ENCODE data around the gene CERS4.
"Not testable (repeated sequence)": the region's sequence is repeated elsewhere in the genome, so short reads cannot be mapped to it uniquely, and the experiment has no call there.

Gene CERS4

GRCh38 chr19:8210421-8211101, 1.4 kb downstream of the CERS4 start:
- DNase-seq: no peak

- DNase-seq: no peak
Measured at GRCh38 chr19:8212212-8212611, 3.0 kb downstream of the CERS4 start.

GRCh38 chr19:8212916-8213315, 3.7 kb downstream of the CERS4 start:
- DNase-seq: no peak

GRCh38 chr19:8213827-8214672, 4.9 kb downstream of the CERS4 start:
- DNase-seq: no peak

- DNase-seq: no peak
Measured at GRCh38 chr19:8214802-8215201, 5.6 kb downstream of the CERS4 start.

- DNase-seq: no peak
Measured at GRCh38 chr19:8215783-8216182, 6.6 kb downstream of the CERS4 start.

GRCh38 chr19:8216357-8216756, 7.2 kb downstream of the CERS4 start:
- no peak for DNase-seq

GRCh38 chr19:8218127-8218526, 9.0 kb downstream of the CERS4 start:
- not testable (repeated sequence) for DNase-seq

GRCh38 chr19:8220481-8220880, 11.3 kb downstream of the CERS4 start:
- DNase-seq: no peak

GRCh38 chr19:8221161-8221560, 12.0 kb downstream of the CERS4 start:
- no peak for DNase-seq

- DNase-seq: not testable (repeated sequence)
Measured at GRCh38 chr19:8223442-8223841, 14.3 kb downstream of the CERS4 start.

- no peak for DNase-seq
Measured at GRCh38 chr19:8224394-8225145, 15.4 kb downstream of the CERS4 start.

- DNase-seq: no peak
Measured at GRCh38 chr19:8231073-8231604, 22.0 kb downstream of the CERS4 start.

- DNase-seq: no peak
Measured at GRCh38 chr19:8233370-8233769, 24.2 kb downstream of the CERS4 start.

GRCh38 chr19:8237026-8237425, 27.9 kb downstream of the CERS4 start:
- DNase-seq: no peak

GRCh38 chr19:8238251-8238650, 29.1 kb downstream of the CERS4 start:
- DNase-seq: no peak

- DNase-seq: no peak
Measured at GRCh38 chr19:8239528-8240273, 30.5 kb downstream of the CERS4 start.

- DNase-seq: peak; percentile 59
Measured at GRCh38 chr19:8240274-8241229, 31.4 kb downstream of the CERS4 start.

- DNase-seq: no peak
Measured at GRCh38 chr19:8241646-8242045, 32.5 kb downstream of the CERS4 start.

GRCh38 chr19:8242211-8242821, 33.1 kb downstream of the CERS4 start:
- DNase-seq: no peak

GRCh38 chr19:8243146-8243545, 34.0 kb downstream of the CERS4 start:
- DNase-seq: no peak
